Liver (tissue), 9 donors: Measurements from ENCODE around the gene TTF1. TPM values are rescaled to one million over a fixed set of nuclear protein-coding genes. Genes with fewer than 3 reads are reported as not detected.

Experiments
- DNase-seq: peaks from one replicate; pipeline ENCODE4 v3.0.0-alpha.2; 2017; ENCODE audit warnings: low spot score
- H3K27ac ChIP-seq, 2 donors: one replicate each; pipeline ENCODE4 v1.7.0; 2013; ENCODE audit warnings: inconsistent platforms in 2 of 2, low read length in 2 of 2, control low read depth in 1 of 2, low read depth in 1 of 2, mild to moderate bottlenecking in 1 of 2
- H3K27me3 ChIP-seq, 4 donors: one replicate each; pipeline versions ENCODE4 v1.6.1 to v1.7.0; 2013; ENCODE audit warnings: low read length in 3 of 4, inconsistent platforms in 1 of 4, mild to moderate bottlenecking in 1 of 4, moderate library complexity in 1 of 4; ENCODE audit not compliant: control insufficient read depth in 4 of 4, insufficient read depth in 4 of 4
- H3K36me3 ChIP-seq, 4 donors: one replicate each; pipeline versions ENCODE4 v1.6.1 to v1.7.0; 2013; ENCODE audit warnings: low read length in 3 of 4, mild to moderate bottlenecking in 3 of 4, low read depth in 1 of 4, moderate library complexity in 1 of 4; ENCODE audit not compliant: control insufficient read depth in 4 of 4, insufficient read depth in 3 of 4
- H3K4me1 ChIP-seq, 4 donors: one replicate each; pipeline versions ENCODE4 v1.6.1 to v1.7.0; 2013; ENCODE audit warnings: low read length in 3 of 4, mild to moderate bottlenecking in 3 of 4, moderate library complexity in 1 of 4; ENCODE audit not compliant: control insufficient read depth in 4 of 4, insufficient read depth in 4 of 4
- H3K4me3 ChIP-seq, 3 donors: one replicate each; pipeline versions ENCODE4 v1.6.1 to v1.7.0; 2013; ENCODE audit warnings: low read length in 3 of 3, control low read depth in 1 of 3, low read depth in 1 of 3, mild to moderate bottlenecking in 1 of 3
- H3K9ac ChIP-seq, 2 donors: one replicate each; pipeline ENCODE4 v1.7.0; 2013; ENCODE audit warnings: low read length in 2 of 2, mild to moderate bottlenecking in 2 of 2, moderate library complexity in 2 of 2, control low read depth in 1 of 2, low read depth in 1 of 2
- H3K9me3 ChIP-seq, 4 donors: one replicate each; pipeline versions ENCODE4 v1.6.1 to v1.7.0; 2013; ENCODE audit warnings: low read length in 3 of 4; ENCODE audit not compliant: control insufficient read depth in 4 of 4
- CTCF ChIP-seq: fragments of 150-350 bp; IDR thresholded peaks from 2 replicates; pipeline ENCODE4 v1.5.1; 2017; ENCODE audit warnings: improper control_type of control experiment, low read depth, low read length; ENCODE audit not compliant: missing input control
- EGR1 ChIP-seq, 2 donors: IDR thresholded peaks; 2 replicates each; pipeline ENCODE4 v1.6.1; 2016 to 2018; ENCODE audit warnings: antibody characterized with exemption in 2 of 2, low read depth in 2 of 2
- FOXA1 ChIP-seq: IDR thresholded peaks from 2 replicates; pipeline ENCODE4 v1.6.1; 2016; ENCODE audit warnings: antibody characterized with exemption
- FOXA2 ChIP-seq: IDR thresholded peaks from 2 replicates; pipeline ENCODE4 v1.6.1; 2016; ENCODE audit warnings: antibody characterized with exemption
- GABPA ChIP-seq, 2 donors: IDR thresholded peaks in 1 of 2; conservative IDR thresholded peaks in 1 of 2; 2 replicates each; pipeline ENCODE4 v1.6.1; 2016; ENCODE audit warnings: antibody characterized with exemption in 2 of 2, mild to moderate bottlenecking in 1 of 2, moderate library complexity in 1 of 2
- HNF4A ChIP-seq, 2 donors: conservative IDR thresholded peaks; 2 replicates each; pipeline ENCODE4 v1.6.1; 2016; ENCODE audit warnings: antibody characterized with exemption in 2 of 2, mild to moderate bottlenecking in 2 of 2
- HNF4G ChIP-seq: IDR thresholded peaks from 2 replicates; pipeline ENCODE4 v1.6.1; 2016; ENCODE audit warnings: antibody characterized with exemption
- JUND ChIP-seq, 2 donors: IDR thresholded peaks; 2 replicates each; pipeline ENCODE4 v1.6.1; 2016; ENCODE audit warnings: antibody characterized with exemption in 2 of 2
- MAX ChIP-seq: IDR thresholded peaks from 2 replicates; pipeline ENCODE4 v1.6.1; 2016; ENCODE audit warnings: antibody characterized with exemption
- NR2F2 ChIP-seq: IDR thresholded peaks from 2 replicates; pipeline ENCODE4 v1.6.1; 2016; ENCODE audit warnings: antibody characterized with exemption
- RAD21 ChIP-seq, 2 donors: IDR thresholded peaks; 2 replicates each; pipeline ENCODE4 v1.6.1; 2016; ENCODE audit warnings: antibody characterized with exemption in 2 of 2, mild to moderate bottlenecking in 2 of 2
- RXRA ChIP-seq, 2 donors: IDR thresholded peaks; 2 replicates each; pipeline ENCODE4 v1.6.1; 2017 to 2018; ENCODE audit warnings: antibody characterized with exemption in 2 of 2, mild to moderate bottlenecking in 1 of 2
- SP1 ChIP-seq: IDR thresholded peaks from 2 replicates; pipeline ENCODE4 v1.6.1; 2018; ENCODE audit warnings: antibody characterized with exemption, mild to moderate bottlenecking
- TAF1 ChIP-seq: conservative IDR thresholded peaks from 2 replicates; pipeline ENCODE4 v1.6.1; 2016; ENCODE audit warnings: antibody characterized with exemption, mild to moderate bottlenecking
- YY1 ChIP-seq: IDR thresholded peaks from 2 replicates; pipeline ENCODE4 v1.6.1; 2016; ENCODE audit warnings: antibody characterized with exemption, mild to moderate bottlenecking
- ZBTB33 ChIP-seq: IDR thresholded peaks from 2 replicates; pipeline ENCODE4 v1.6.1; 2016; ENCODE audit warnings: antibody characterized with exemption
- WGBS: extraction: QIAGEN DNeasy Blood & Tissue Kit; methylation state at CpG from one replicate; pipeline ENCODE4 v1.1.7; 2013; 5-methylcytosine and 5-hydroxymethylcytosine counted together
- polyA plus RNA-seq, 2 donors: library from polyadenylated mRNA; stranded (reverse) in 1 of 2; unstranded in 1 of 2; fragments of 200-250 nt in 1 of 2; fragments of >200 nt in 1 of 2; fragmentation: Nextera tagmentation in 1 of 2; extraction: Ambion mirVana in 1 of 2; gene quantifications; one replicate each; pipeline versions ENCODE4 v1.2.1 to v1.2.3, GENCODE V29; 2013 to 2015
- total RNA-seq, 2 donors: library from RNA; depleted of rRNA; stranded (reverse); fragments of >200 nt; gene quantifications; one replicate each; pipeline ENCODE4 v1.2.3, GENCODE V29; 2014
- TF ChIP-seq, protein P1 (sequence below): IDR thresholded peaks from 2 replicates; pipeline ENCODE4 v1.6.1; 2016; ENCODE audit warnings: antibody characterized with exemption, mild to moderate bottlenecking
- donor health status: healthy.
- donor health status: healthy.
- donor health status: healthy.
- donor health status: healthy.
- donor health status: healthy.

TTF1 gene
- total and polyA plus RNA-seq, 4 donors: 1.9 to 6.1 (median 2.6) TPM

GRCh38 chr9:132409828-132410528, 3.3 kb upstream of the TTF1 start, which contains the start of gene CFAP77:
Gene CFAP77 (plus strand): TSS chr9:132410211. CDS start chr9:132410272, 61 bp downstream.
- TF ChIP-seq HNF4A (conservative IDR thresholded peaks at IDR 0.05) (no peak), ZBTB33 (no peak), GABPA (IDR thresholded peaks at IDR 0.05 in 1 of 2, conservative IDR thresholded peaks at IDR 0.05 in 1 of 2) (no peak)
- H3K9ac ChIP-seq: no peak within 1 kb of the TSS
- H3K9me3 ChIP-seq: no peaks in the 10 kb centered on the region
- no peaks in the 10 kb centered on the region for H3K36me3 ChIP-seq
- 1% methylated on average over 69 of the region's 69 CpGs for WGBS
- DNase-seq: peak; percentile 59
- H3K27me3 ChIP-seq: peaks cover 0 to 14% (median 8%) of the 10 kb centered on the region in 4 donors
- no peak within 1 kb of the TSS for H3K27ac ChIP-seq
- peak within 1 kb of the TSS in 1 of 3 donors; percentile 44 for H3K4me3 ChIP-seq
- peaks cover 11 to 31% (median 20%) of the 10 kb centered on the region in 4 donors for H3K4me1 ChIP-seq

- DNase-seq: peak; percentile 55
- Histone ChIP-seq H3K9ac (no peak overlapping the region), H3K27me3 (peaks cover 0 to 10% (median 3%) of the 10 kb centered on the region in 4 donors), H3K9me3 (no peaks in the 10 kb centered on the region), H3K36me3 (no peaks in the 10 kb centered on the region), H3K4me1 (peaks cover 11 to 31% (median 20%) of the 10 kb centered on the region in 4 donors), H3K27ac (no peak overlapping the region), H3K4me3 (no peak overlapping the region)
- 74% methylated on average over 8 of the region's 8 CpGs for WGBS
- no peak for TF ChIP-seq GABPA (IDR thresholded peaks at IDR 0.05 in 1 of 2, conservative IDR thresholded peaks at IDR 0.05 in 1 of 2)
- no peak for TF ChIP-seq CTCF
- TF ChIP-seq ZBTB33: no peak
- TF ChIP-seq TAF1: no peak
- TF ChIP-seq YY1: no peak
- no peak for TF ChIP-seq FOXA1
- no peak for TF ChIP-seq JUND (IDR thresholded peaks at IDR 0.05)
- TF ChIP-seq MAX: no peak
- no peak for TF ChIP-seq RAD21 (IDR thresholded peaks at IDR 0.05)
- no peak for TF ChIP-seq HNF4G
- TF ChIP-seq, protein P1, sequence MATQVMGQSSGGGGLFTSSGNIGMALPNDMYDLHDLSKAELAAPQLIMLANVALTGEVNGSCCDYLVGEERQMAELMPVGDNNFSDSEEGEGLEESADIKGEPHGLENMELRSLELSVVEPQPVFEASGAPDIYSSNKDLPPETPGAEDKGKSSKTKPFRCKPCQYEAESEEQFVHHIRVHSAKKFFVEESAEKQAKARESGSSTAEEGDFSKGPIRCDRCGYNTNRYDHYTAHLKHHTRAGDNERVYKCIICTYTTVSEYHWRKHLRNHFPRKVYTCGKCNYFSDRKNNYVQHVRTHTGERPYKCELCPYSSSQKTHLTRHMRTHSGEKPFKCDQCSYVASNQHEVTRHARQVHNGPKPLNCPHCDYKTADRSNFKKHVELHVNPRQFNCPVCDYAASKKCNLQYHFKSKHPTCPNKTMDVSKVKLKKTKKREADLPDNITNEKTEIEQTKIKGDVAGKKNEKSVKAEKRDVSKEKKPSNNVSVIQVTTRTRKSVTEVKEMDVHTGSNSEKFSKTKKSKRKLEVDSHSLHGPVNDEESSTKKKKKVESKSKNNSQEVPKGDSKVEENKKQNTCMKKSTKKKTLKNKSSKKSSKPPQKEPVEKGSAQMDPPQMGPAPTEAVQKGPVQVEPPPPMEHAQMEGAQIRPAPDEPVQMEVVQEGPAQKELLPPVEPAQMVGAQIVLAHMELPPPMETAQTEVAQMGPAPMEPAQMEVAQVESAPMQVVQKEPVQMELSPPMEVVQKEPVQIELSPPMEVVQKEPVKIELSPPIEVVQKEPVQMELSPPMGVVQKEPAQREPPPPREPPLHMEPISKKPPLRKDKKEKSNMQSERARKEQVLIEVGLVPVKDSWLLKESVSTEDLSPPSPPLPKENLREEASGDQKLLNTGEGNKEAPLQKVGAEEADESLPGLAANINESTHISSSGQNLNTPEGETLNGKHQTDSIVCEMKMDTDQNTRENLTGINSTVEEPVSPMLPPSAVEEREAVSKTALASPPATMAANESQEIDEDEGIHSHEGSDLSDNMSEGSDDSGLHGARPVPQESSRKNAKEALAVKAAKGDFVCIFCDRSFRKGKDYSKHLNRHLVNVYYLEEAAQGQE: no peak
- TF ChIP-seq RXRA (IDR thresholded peaks at IDR 0.05): no peak
- no peak for TF ChIP-seq EGR1 (IDR thresholded peaks at IDR 0.05; ENCODE audit: low read depth in 2 of 2)
- TF ChIP-seq HNF4A (conservative IDR thresholded peaks at IDR 0.05): no peak
- no peak for TF ChIP-seq NR2F2
- no peak for TF ChIP-seq FOXA2
- TF ChIP-seq SP1: no peak
Measured at GRCh38 chr9:132408521-132408920, 1.9 kb upstream of the TTF1 start.
